Muscle layer of duodenum (tissue), 2 donors: Measurements from ENCODE around the gene PLA2G4E.

Experiments used
- H3K27ac ChIP-seq: one replicate; pipeline ENCODE4 v1.7.0; 2013; ENCODE audit warnings: mild to moderate bottlenecking, low read length
- H3K27me3 ChIP-seq: one replicate; pipeline ENCODE4 v1.7.0; 2013; ENCODE audit warnings: low read depth, mild to moderate bottlenecking, control low read depth, low read length
- H3K36me3 ChIP-seq, 2 donors: one replicate each; pipeline ENCODE4 v1.7.0; 2013; ENCODE audit warnings: low read length in 2 of 2, control low read depth in 1 of 2, mild to moderate bottlenecking in 1 of 2; ENCODE audit not compliant: insufficient read depth in 2 of 2, control insufficient read depth in 1 of 2
- H3K4me1 ChIP-seq, 2 donors: one replicate each; pipeline ENCODE4 v1.7.0; 2013; ENCODE audit warnings: low read length in 2 of 2, mild to moderate bottlenecking in 2 of 2, control low read depth in 1 of 2, moderate library complexity in 1 of 2; ENCODE audit not compliant: insufficient read depth in 2 of 2, control insufficient read depth in 1 of 2
- H3K4me3 ChIP-seq, 2 donors: one replicate each; pipeline ENCODE4 v1.7.0; 2013; ENCODE audit warnings: low read length in 2 of 2, low read depth in 1 of 2, mild to moderate bottlenecking in 1 of 2
- H3K9me3 ChIP-seq, 2 donors: one replicate each; pipeline ENCODE4 v1.7.0; 2013; ENCODE audit warnings: low read length in 2 of 2, control low read depth in 1 of 2, mild to moderate bottlenecking in 1 of 2; ENCODE audit not compliant: control insufficient read depth in 1 of 2
- donor health status: healthy.

The PLA2G4E gene

DNA sequence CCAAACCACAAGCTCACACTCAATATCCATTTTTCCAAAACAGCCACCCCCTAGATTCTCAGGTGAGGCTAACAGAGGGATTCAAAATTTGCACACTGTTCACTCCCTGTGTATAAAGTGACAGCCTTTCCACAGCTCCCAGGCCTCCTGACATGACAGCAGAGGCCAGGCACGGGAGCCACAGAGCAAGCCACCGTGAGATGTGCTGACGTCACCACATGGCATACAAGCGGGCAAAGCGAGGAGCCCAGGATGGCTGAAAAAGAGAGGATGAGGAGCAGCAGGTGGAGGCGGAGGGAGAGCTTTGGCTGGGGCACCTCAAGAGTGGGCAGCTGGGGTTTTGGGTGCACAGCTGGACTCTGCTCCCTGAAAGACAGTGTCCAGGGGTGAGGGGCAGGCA lies 75.6 kb downstream of the PLA2G4E start:
- Histone ChIP-seq H3K9me3 (no peaks in the 10 kb centered on the region), H3K4me3 (no peak overlapping the region), H3K27me3 (no peaks in the 10 kb centered on the region), H3K27ac (no peak overlapping the region), H3K36me3 (peaks cover 2 to 8% of the 10 kb centered on the region in 2 donors), H3K4me1 (peaks cover 3 to 19% of the 10 kb centered on the region in 2 donors)

- Histone ChIP-seq H3K4me3 (peak overlapping the region in 1 of 2 donors; percentile 4), H3K9me3 (no peaks in the 10 kb centered on the region), H3K27ac (peak overlapping the region; percentile 58), H3K36me3 (peaks cover 4 to 9% of the 10 kb centered on the region in 2 donors), H3K27me3 (no peaks in the 10 kb centered on the region), H3K4me1 (peaks cover 3 to 12% of the 10 kb centered on the region in 2 donors)
These were observed 76.4 kb downstream of the PLA2G4E start for GRCh38 chr15:41944313-41944940.

DNA sequence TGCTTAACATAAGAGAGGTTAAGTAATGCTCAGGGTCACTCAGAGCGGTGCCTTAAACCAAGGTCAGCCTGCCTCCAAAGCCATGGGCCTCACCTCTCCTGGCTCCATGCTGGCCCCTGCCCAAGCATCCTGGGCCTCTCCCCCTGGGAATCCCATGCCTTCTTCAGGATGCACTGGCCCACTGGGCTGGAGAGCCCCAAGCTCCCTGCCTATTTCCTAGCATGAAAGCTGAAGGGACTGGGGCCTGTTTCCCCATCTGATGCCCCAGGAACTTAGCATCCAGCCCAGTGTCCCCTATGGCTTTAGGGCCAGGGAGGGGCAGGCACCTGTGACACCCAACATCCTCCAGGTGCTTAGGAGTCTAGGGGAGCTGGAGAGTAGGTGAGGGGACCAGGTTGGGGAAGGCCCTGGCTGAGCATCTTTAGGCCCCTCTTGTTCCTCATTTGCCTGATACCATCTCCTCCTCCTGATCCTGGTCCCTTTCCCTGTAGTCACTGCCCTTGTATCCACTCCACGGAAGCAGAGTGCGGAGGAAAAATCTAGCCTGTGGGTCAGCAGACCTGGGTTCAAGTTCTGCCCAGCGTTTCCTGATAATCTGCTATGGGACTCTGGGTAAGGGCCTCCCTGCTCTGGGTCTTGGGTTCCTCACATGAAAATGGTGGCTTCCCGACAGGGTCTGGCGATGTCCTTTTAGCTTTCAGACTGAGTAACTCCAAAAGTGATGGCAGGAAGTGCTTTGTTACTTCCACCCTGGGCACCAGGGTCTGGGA lies 77.1 kb downstream of the PLA2G4E start:
- H3K36me3 ChIP-seq: peaks cover 4 to 9% of the 10 kb centered on the region in 2 donors
- H3K27me3 ChIP-seq: no peaks in the 10 kb centered on the region
- H3K4me3 ChIP-seq: peak overlapping the region in 1 of 2 donors; percentile 4
- H3K27ac ChIP-seq: peak overlapping the region; percentile 58
- H3K9me3 ChIP-seq: no peaks in the 10 kb centered on the region
- H3K4me1 ChIP-seq: peaks cover 3 to 10% of the 10 kb centered on the region in 2 donors

DNA sequence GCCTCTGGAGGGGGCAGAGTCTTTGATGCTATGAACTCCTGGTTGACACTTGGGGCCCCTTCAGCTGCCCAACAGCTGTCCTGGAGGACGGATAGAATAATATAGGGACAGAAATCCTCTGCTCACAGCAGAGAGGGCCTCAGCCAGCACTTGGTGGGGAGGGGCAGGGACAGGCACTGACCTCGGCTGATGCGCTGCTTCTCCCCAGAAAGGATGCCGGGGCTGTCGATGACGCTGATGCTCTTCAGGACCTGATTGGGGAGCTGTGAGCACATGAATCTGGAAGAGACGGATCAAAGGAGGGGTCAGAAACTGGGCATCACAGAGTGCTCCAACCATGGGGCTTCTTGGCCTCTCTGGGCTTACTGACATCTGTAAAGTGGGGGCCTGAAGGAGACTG lies 78.0 kb downstream of the PLA2G4E start:
- peaks cover 4 to 9% of the 10 kb centered on the region in 2 donors for H3K36me3 ChIP-seq
- H3K4me1 ChIP-seq: peaks cover 3 to 10% of the 10 kb centered on the region in 2 donors
- no peaks in the 10 kb centered on the region for H3K9me3 ChIP-seq
- H3K4me3 ChIP-seq: no peak overlapping the region
- H3K27me3 ChIP-seq: no peaks in the 10 kb centered on the region
- H3K27ac ChIP-seq: no peak overlapping the region

GRCh38 chr15:41941644-41942415 lies 79.0 kb downstream of the PLA2G4E start:
- no peak overlapping the region for H3K27ac ChIP-seq
- no peaks in the 10 kb centered on the region for H3K9me3 ChIP-seq
- peaks cover 3 to 10% of the 10 kb centered on the region in 2 donors for H3K4me1 ChIP-seq
- H3K4me3 ChIP-seq: no peak overlapping the region
- H3K27me3 ChIP-seq: no peaks in the 10 kb centered on the region
- H3K36me3 ChIP-seq: peaks cover 4 to 9% of the 10 kb centered on the region in 2 donors

DNA sequence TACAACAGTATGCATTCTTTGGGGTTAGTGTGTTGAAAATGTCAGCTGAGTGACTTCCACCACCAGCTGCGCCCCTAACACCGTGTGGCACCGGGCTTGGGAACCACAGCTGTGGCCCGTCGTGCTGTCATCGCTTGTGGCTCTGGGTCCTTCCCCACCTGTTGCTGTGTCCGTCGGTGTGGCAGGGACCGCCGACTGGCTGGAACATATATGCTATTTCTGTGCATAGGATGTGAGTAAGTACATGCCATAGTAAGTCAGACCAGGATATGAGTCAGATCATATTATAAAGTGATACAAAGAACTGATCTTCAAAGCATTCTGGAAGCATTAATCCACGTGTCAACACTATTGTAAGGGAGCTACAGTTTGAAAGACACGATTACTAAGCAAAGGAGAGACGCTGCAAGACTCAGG lies 80.4 kb downstream of the PLA2G4E start:
- Histone ChIP-seq H3K36me3 (peaks cover 4 to 9% of the 10 kb centered on the region in 2 donors), H3K27ac (no peak overlapping the region)

DNA sequence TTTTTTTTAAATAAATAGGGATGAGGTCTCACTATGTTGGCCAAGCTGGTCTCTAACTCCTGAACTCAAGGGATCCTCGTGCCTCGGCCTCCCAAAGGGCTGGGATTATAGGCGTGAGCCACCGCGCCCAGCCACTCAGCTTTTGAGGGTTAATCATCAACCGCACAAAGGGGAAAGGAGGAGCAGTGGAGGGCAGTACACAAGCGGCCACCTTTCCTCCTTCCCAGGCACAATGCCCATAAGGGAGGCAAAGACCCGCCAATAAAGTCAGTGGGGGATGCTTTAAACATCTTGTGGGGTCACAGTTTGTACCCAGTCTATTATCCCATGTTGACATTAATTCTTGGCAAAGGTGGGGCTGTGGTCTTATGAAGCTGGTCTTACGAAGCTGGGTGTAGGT lies 80.9 kb downstream of the PLA2G4E start:
- Histone ChIP-seq H3K27me3 (no peaks in the 10 kb centered on the region), H3K27ac (no peak overlapping the region)

More for the DNA sequence above, 80.4 kb downstream of the PLA2G4E start:
- Histone ChIP-seq H3K4me3 (no peak overlapping the region), H3K27me3 (no peaks in the 10 kb centered on the region), H3K9me3 (no peaks in the 10 kb centered on the region), H3K4me1 (peaks cover 3 to 10% of the 10 kb centered on the region in 2 donors)

GRCh38 chr15:41937568-41937923 lies 83.3 kb downstream of the PLA2G4E start:
- no peak overlapping the region for H3K4me3 ChIP-seq
- no peaks in the 10 kb centered on the region for H3K9me3 ChIP-seq
- H3K4me1 ChIP-seq: no peaks in the 10 kb centered on the region
- peak overlapping the region; percentile 44 for H3K27ac ChIP-seq
- H3K27me3 ChIP-seq: no peaks in the 10 kb centered on the region
- peaks cover 4 to 9% of the 10 kb centered on the region in 2 donors for H3K36me3 ChIP-seq

More for the DNA sequence above, 80.9 kb downstream of the PLA2G4E start:
- H3K4me1 ChIP-seq: peaks cover 3 to 10% of the 10 kb centered on the region in 2 donors
- H3K9me3 ChIP-seq: no peaks in the 10 kb centered on the region
- no peak overlapping the region for H3K4me3 ChIP-seq
- peaks cover 4 to 9% of the 10 kb centered on the region in 2 donors for H3K36me3 ChIP-seq

DNA sequence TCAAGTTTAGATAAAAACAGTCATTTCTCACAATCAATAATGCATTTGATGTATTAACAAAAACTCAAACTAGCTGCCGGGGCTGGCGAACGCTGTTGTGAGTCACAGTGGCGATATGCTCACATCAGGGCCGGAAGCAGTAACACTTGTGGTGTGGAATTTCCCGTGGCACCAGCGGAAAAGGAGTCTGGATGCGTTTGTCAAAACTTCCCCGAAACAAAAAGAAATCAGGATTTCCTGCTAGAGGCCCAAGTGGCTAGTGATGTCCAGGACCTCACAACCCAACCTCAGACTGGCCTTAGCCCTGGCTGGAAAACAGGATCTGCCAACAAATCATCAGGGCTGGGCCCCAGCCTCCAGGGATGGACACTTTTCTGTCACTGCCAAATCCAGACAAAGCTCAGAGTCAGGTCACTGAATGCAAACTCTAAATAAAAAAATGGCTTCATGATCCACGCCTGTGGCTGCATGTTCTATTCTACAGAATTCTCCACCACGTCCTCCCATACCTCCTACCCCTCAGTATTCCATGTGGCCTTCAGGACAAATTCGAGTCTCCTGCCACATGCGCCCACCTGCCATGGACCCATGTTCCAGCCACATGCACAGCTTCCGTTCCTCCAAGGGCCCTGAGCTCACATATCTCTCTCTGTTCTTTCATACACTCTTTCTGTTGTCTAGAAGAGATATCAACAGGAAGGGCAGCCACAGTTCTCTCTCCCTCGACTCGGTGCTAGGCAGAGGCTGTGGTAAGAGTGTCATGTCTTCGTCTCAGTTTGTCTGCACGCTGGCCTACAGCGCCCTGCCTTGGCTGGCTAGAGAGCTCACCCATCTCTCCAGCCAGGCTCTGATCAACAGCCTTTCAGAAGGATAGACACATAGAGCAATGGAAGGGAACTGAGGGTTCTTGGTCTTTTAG lies 83.9 kb downstream of the PLA2G4E start:
- Histone ChIP-seq H3K4me1 (no peaks in the 10 kb centered on the region), H3K9me3 (no peaks in the 10 kb centered on the region), H3K4me3 (no peak overlapping the region), H3K36me3 (peaks cover 4 to 8% of the 10 kb centered on the region in 2 donors), H3K27ac (peak overlapping the region; percentile 44), H3K27me3 (no peaks in the 10 kb centered on the region)

DNA sequence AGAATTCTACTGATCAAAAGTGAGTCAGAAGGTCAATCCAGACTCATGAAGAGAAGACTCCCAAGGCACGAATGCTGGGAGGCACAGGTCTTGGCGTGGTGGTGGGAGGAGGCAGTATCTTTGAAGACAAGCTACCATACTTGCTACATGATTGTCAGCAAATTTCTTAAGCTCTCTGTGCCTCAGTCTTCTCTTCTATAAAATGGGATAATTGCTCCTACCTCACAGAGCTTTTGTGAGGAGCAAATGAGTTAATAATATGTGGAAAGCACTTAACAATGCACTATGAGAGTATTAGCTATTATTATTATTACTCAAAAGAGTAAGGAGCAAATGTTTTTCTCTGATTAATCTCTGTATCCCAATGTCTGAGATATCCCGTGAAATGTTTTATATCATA lies 84.7 kb downstream of the PLA2G4E start:
- H3K4me1 ChIP-seq: peaks cover 0 to 1% of the 10 kb centered on the region in 2 donors
- no peaks in the 10 kb centered on the region for H3K9me3 ChIP-seq
- H3K27me3 ChIP-seq: no peaks in the 10 kb centered on the region
- peak overlapping the region; percentile 16 for H3K27ac ChIP-seq
- peaks cover 4% of the 10 kb centered on the region in 2 donors for H3K36me3 ChIP-seq
- no peak overlapping the region for H3K4me3 ChIP-seq
